ENCODE data around the gene ZBTB7C. TPM values are rescaled to one million over a fixed set of nuclear protein-coding genes. Genes with fewer than 3 reads are reported as not detected.

ZBTB7C gene
- total RNA-seq, 4 donors from 2014 or later, result 5.0 to 14.1 (median 13.3) TPM

- no peak for ATAC-seq (ENCODE audit: low FRiP score)
- no peak for DNase-seq (ENCODE audit: low spot score)
- no peak for TF ChIP-seq CTCF (IDR thresholded peaks at IDR 0.05)
Measured at GRCh38 chr18:48104705-48105104, 304.5 kb downstream of the ZBTB7C start.

GRCh38 chr18:48100651-48101165 lies 308.5 kb downstream of the ZBTB7C start:
- no peak for ATAC-seq (ENCODE audit: low FRiP score)
- no peak for DNase-seq (ENCODE audit: low spot score)
- TF ChIP-seq CTCF (IDR thresholded peaks at IDR 0.05), result no peak

GRCh38 chr18:48100165-48100575 lies 309.0 kb downstream of the ZBTB7C start:
- no peak for TF ChIP-seq CTCF (IDR thresholded peaks at IDR 0.05)
- DNase-seq (ENCODE audit: low spot score) (no peak), ATAC-seq (ENCODE audit: low FRiP score) (peak; percentile 13)

GRCh38 chr18:48099481-48100164 lies 309.6 kb downstream of the ZBTB7C start:
- ATAC-seq (ENCODE audit: low FRiP score), result peak; percentile 83
- no peak for TF ChIP-seq CTCF (IDR thresholded peaks at IDR 0.05)
- no peak for DNase-seq (ENCODE audit: low spot score)

GRCh38 chr18:48098538-48098937 lies 310.6 kb downstream of the ZBTB7C start:
- ATAC-seq (ENCODE audit: low FRiP score), result no peak

GRCh38 chr18:48098007-48098406 lies 311.2 kb downstream of the ZBTB7C start:
- ATAC-seq (ENCODE audit: low FRiP score), result no peak
- DNase-seq (ENCODE audit: low spot score), result no peak
- TF ChIP-seq CTCF (IDR thresholded peaks at IDR 0.05), result no peak

More at GRCh38 chr18:48098538-48098937, 310.6 kb downstream of the ZBTB7C start:
- DNase-seq (ENCODE audit: low spot score), result no peak
- no peak for TF ChIP-seq CTCF (IDR thresholded peaks at IDR 0.05)

GRCh38 chr18:48095726-48096125 lies 313.5 kb downstream of the ZBTB7C start:
- ATAC-seq (ENCODE audit: low FRiP score) (no peak), DNase-seq (ENCODE audit: low spot score) (no peak)

More at GRCh38 chr18:48095726-48096125, 313.5 kb downstream of the ZBTB7C start:
- TF ChIP-seq CTCF (IDR thresholded peaks at IDR 0.05), result no peak
